GM12874 (cell line): ENCODE data around the gene GDPD3.

Experiments
- CTCF ChIP-seq: IDR thresholded peaks from 2 replicates; pipeline ENCODE4 v1.5.1; 2011; ENCODE audit warnings: low read depth, mild to moderate bottlenecking, control low read depth, low read length, moderate library complexity; ENCODE audit not compliant: insufficient read depth

Gene GDPD3

GRCh38 chr16:30137897-30138296 lies 24.6 kb upstream of the GDPD3 start:
- TF ChIP-seq CTCF = no peak

- TF ChIP-seq CTCF = no peak
Observed at GRCh38 chr16:30136971-30137605, 23.8 kb upstream of the GDPD3 start.

- no peak for TF ChIP-seq CTCF
Observed at GRCh38 chr16:30132591-30132990, 19.3 kb upstream of the GDPD3 start.

- no peak for TF ChIP-seq CTCF
Observed at GRCh38 chr16:30131869-30132475, 18.6 kb upstream of the GDPD3 start.

GRCh38 chr16:30127993-30128392 lies 14.7 kb upstream of the GDPD3 start:
- TF ChIP-seq CTCF = no peak

- no peak for TF ChIP-seq CTCF
Observed at GRCh38 chr16:30124985-30125379, 11.6 kb upstream of the GDPD3 start.

- TF ChIP-seq CTCF = no peak
Observed at GRCh38 chr16:30122604-30123160, 9.3 kb upstream of the GDPD3 start.
